Stimulated activated CD4-positive, alpha-beta T cell treated with anti-CD3 and anti-CD28 coated beads, Interleukin-4, amount 100 ng/mL, for 24 hours (primary cell): ENCODE results near the gene ZXDC.

Experiments
- DNase-seq: peaks from one replicate; pipeline ENCODE4 v3.0.0-alpha.2; 2020

ZXDC gene

DNA sequence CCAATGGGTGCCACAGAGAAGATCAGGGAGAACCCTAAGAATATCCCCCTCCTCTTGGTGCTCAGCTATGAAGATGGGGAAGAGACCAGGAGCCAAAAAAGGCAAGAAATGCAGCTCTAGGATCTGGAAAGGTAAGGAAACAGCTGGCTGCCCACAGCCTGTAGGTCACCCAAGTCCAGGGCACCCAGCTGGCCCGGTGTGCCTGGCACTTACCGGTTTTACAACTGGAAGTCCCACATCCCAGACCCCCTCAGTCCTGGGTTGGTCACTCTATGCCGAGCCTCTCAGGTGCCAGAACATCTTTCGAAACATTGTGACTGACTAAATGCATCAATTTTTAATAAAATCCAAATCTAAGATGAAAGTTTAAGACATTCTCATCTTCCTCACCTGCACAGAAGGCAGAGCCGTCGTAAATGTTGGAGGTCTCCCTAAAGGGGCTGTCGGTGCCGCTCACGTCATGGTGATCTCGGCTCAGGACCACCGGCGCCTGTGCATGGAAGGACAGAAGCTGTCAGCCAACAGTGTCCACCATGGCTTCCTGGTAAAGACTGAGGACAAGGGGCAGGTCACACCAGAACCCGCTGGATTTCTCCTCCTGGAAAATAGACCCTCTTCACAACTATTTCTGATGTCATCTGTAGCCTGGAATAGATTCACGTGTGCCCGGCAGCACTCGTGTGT, 13.3 kb upstream of the ZXDC start:
- no peak for DNase-seq

DNA sequence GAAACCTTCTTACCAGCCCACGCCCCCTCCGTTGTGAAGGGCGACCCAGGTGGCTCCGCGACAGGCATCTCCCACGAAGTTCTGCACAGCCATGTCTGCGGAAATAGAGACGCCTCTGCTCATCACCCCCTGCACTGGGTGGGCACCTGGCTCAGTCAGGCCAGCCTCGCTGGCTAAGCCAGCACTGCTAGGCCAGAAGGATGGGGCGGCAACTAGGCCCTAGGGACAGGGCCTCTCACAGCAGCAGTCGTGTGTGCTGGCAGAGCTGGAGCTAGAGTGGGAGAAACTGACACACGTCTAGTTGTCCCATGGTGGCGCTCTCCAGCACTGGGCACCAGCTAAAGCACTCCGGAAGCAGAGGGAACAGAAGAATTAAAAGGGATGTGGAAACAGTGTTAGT, 12.5 kb upstream of the ZXDC start:
- DNase-seq, result no peak

DNA sequence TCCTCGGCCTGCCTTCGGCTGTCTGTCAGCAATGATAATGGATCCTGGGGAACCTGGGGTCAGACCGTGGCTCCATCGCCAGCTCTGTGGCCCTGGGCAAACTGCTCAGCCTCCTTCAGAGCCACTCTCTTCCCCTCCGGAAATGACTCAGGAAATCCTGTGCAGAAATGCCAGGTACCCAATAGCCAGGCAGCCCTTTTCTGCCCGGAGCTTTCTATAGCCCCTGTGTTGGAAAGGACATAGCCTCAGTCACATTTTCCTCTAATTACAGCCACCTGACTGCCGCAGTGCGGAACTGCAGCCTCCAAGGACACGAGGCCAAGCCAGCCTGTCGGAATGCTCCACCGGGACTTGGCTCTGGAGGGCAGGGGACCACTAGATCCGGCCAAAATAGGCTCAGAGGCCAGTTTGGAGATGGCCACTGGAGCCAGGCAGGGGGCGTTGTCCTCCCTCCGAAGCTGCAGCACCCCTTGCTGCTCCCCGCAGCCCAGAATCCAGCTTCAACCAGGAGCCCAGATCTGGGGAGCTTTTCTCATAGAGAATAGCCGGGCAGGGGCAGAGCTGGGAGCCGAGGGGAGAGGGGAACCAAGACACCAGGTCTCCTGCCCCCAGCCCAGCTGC, 11.6 kb upstream of the ZXDC start:
- DNase-seq, result no peak

DNA sequence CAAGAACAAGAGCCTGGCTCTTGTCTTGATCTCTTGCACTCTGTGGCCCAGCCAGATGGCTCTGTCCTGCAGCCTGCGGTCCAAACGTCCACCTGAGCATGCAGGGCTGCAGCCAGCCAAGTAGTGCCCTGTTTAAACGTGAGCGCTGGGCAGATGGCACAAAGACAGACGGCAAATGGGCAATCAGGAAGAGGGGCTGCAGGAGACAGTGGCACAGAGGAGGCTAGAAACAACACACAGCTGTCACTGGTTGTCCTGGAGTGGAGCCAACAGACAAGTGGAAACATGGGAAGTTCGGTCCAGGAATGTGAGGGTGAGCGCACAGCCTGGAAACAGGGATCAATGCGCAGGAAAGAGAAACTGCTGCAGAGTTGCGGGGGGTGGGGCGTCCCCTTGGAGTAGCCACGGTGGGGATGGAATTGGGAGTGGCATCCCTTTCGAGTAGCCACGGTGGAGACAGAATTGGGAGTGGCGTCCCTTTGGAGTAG, 10.7 kb upstream of the ZXDC start:
- DNase-seq, result no peak

DNA sequence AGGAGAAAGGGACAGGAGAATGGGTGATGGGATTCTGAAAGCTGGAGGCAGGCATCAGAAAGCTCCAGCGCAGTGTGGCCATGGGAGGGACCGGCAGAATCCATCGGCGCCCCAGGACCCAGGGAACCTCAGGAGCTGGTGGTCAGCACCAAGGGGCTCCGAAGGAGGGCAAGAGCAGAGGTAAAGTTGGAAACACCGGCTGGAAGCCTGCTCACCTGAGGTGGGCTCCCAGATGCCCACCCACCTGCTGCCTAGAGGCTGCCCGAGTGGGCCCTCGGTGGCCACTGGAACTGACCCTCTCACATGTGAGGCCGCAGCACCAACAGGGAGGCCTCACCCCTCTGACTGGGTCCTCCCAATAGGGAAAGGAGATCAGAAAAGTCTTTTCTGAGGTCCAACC, 10.3 kb upstream of the ZXDC start:
- DNase-seq, result no peak

DNA sequence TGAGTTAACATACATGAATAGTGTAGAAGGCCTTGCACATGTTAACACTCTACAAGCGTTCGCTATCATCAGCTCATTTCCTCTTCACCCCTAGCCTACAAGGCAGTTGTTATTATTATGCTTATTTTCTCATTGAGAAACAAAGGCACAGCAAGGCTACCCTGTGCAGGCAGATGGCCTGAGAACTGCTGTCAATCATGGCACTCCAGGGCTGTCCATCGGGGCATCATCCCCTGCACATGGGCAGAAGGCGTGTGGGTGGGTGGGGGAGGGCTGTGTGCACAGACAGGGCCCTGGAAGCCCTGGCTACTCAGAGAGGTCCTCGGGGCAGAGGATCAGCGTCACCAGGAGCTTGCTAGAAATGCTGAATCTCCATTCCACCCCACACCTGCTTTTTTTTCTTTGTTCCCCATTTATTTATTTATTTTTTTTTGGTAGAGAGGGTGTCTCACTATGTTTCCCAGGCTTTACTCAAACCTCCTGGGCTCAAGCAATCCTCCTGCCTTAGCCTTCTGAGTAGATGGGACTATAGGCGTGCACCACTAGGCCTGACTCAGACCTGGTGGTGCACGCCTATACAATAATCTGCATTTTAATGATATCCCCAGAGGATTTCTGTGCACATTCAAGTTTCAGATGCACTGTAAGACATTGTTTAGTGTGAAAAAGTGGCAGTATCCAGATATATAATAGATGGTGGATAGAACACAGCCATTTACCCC, 9.6 kb upstream of the ZXDC start:
- DNase-seq, result no peak

DNA sequence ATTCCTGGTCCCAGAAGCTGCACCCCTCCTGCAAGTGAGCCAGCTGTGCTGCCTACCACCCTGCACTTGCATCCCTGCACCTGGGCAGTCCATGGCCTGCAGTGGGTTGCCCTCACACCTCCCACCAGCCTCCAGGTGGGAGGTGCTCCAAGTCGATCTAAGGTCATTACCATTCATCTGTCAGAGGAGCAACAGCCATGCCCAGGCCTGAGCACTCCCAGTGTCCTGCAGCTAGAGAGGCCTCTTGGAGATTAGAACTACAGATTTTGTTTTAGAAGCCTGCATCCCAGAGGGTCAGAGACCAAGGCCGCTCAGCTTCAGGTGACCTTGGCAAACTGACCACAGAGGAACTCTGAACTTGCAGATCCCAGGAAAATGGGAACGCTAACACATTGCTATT, 9.0 kb upstream of the ZXDC start:
- DNase-seq, result no peak

DNA sequence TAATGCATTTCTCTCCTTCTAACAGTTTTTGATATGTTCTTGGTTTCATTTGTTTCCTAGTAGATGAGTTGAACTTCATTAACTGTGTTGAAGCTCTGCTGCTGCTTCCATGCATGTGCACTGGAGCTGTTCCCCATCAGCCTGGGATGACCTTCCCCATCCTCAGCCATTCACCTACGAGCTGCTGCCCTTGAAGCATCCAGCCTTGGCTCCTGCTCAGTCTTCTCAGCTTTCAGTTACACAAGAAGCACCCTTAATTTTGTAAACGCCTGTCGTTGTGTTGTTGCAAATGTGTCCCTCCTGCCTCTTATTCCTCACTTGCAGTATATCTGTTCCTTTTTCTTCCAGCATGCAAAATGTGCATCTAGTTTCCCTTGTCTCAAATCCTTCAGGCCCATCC, 8.5 kb upstream of the ZXDC start:
- DNase-seq, result no peak

DNA sequence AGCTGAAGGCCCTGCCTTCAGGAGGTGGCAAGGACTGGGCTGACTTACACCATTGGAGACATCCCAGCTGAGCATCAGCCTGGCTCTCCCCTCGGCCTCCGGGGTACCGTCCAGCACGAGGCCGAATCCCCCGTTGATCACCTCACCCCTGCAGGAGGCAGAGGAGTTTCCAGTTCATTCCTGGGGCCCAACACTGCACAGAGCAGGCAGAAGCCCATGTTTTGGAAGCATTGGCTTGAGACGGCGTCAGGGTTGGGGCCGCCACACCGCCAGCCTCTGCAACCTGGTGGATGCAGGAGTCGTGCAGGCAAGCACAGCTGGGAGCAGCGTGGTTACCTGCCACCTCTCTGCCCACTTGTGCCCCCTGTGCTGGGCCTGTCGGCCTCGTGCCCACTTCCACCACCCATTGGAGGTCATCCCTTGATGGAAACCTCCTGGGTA, 7.7 kb upstream of the ZXDC start:
- no peak for DNase-seq

DNA sequence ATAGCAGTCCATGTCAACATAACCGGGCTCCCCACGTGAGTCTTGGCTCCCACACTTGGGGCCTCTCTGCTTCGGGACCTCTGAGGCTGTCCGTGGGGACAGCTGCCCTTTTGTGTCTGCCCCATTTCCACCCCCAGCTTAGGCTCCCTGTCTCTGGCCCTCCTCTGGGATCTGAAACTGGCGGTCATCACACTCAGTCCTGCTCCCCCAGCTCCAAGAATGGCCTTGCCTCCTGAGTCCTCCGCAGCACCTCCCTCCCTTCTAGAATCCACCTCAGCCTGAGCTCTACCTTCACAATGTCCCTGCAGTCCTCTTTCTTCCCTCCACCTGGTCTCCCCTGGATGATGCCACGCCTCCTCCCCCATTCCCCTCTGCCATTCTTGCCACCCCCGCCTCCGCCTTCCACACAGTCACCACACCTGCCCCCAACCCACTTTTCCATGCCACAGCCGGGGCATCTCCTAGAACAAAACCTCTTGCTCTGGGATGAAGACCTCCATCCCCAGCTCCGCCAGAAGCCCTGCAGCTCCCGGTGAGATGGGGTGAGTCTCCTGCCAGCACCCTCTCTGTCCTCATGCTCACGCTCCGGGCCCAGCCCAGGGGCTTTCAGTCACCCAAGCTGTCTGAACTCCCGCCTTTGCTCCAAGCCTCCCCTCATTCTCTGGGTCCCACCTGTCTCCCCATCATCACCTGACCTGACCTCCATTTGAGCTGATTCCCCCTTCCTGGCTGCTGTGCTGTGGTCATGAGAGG, 7.0 kb upstream of the ZXDC start:
- DNase-seq, result no peak

DNA sequence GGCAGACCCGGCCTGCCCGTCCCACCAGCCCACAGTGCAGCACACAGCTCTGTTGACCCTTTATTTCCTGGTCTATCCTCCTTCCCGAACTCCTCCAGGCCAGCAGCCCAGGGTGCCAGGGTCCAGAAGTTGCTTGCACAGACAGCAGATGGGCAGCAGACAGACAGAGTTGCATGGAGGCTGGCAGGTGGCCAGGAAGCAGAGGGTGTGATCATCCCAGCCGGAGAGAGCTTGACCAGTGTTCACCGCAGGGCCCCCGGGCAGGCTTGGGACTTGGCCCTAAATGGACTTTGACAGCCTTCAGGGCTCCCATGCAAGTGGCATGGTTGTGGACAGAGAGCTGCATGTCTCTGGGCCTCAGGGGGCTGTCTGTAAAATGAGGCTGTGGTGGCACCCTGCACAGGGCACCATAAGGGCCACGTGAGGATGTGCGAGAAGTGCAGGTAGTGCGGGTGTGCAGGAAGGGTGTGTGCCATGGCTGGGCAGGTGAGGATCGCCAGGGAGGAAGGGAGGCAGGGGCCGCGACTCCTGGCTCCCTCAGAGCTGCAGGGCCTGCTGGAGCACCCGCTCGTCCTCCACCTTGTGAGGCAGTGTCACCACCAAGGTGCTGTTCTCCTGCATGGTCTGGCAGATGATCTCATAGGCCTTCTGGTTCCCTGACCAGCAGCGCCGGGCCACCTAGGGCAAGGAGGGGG, 6.3 kb upstream of the ZXDC start:
- DNase-seq, result no peak

DNA sequence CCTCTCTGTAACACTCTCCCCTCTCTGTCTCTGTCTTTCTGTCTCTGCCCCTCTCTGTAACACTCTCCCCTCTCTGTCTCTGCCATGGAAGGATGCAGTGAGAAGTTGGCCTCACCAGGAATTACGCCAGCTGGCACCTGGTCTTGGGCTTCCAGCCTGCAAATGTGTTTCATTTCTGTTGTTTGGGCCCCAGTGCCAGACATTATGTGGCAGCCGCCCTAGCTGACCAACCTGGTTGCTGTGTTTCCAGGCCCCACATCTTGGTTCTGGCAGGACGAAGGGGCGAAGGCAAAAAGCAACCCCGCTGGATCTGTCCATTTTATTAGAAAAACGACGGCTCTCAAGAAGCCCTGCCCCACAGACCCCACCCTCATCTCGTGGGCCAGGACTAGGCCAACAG, 5.2 kb upstream of the ZXDC start:
- DNase-seq, result no peak

DNA sequence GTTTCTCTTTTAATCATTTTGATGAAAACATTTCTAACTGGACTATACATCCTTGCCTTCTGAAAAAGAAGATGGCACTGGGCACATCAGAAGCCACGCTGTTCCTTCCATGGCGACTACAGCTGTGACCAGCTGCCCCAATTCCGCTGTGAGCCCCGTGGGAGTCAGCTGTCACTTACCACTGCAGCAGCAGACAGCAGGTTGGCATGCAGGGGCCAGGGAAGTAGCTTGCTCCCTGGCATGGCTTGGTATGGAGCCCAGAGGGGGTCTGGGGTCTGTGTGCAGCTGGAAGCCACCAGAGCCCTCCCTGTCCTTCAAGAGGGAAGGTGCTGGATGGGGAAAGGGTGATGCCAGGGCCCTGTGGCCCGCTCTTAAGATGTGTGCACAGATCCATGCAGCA, 4.5 kb upstream of the ZXDC start:
- no peak for DNase-seq

DNA sequence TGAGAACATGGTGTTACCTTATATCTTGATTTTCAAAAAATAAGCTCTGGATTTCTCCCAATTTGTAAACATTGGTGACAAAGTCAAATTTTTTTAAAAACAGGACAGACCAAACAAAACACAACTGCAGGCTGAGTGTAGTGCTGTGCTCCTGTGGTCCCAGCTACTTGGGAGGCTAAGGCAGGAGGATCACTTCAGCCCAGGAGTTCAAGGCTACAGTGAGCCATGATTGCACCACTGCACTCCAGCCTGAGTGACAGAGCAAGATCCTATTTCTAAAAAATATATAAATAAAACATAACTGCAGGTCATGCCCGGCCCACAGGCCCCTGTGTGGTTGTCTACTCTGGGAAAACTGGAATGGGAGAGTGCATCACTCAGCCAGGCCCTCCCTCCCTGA, 4.0 kb upstream of the ZXDC start:
- no peak for DNase-seq

DNA sequence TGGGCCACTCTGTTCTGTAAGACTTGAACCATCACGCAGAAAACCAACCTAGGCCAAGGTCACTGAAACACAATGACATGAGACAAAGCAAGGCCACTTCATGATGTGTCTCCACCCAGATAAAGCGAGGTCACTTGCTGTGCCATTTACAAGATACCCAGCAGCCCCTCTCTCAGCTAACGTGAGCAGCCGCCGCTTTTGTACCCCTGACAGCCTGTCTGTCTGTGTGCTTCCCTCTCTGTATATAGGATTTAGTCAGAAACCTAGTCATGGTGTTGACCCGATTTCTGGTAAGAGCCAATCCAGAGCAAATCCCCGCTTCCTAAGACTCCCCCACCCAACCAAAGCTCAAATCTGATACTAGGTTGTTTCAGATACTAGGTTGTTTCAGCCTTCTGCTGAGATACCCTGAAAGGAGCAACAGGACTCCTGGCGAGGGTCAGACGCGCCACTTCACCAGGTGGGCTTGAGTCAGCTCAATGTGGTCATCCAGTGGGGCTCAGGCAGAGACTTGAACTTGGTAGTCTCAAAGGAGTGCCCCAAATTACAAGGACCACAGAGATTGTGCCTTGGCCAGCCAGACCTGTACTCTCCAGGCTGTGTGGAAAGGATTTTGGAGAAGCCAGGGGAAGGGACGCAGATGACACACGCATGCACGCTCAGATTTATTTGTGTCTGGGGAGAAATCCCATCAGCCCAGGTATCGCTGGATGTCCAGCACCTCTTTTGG, 3.1 kb upstream of the ZXDC start:
- DNase-seq, result no peak

DNA sequence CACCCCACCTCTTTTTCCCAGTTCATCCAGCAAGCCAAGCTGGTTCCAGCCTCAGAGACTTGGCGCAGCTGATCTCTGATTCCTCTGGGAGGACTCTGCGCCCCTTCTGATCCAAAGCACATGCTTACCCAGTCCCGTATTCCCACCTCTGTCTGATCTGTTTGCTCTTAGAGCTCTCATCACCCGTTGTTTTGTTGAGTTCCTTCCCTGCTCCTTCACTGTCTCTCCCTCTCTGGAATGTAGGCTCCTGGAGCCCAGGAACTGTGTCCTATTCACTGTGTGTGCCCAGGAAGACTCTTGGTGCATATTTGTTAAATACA, 1.3 kb upstream of the ZXDC start:
- DNase-seq, result no peak

DNA sequence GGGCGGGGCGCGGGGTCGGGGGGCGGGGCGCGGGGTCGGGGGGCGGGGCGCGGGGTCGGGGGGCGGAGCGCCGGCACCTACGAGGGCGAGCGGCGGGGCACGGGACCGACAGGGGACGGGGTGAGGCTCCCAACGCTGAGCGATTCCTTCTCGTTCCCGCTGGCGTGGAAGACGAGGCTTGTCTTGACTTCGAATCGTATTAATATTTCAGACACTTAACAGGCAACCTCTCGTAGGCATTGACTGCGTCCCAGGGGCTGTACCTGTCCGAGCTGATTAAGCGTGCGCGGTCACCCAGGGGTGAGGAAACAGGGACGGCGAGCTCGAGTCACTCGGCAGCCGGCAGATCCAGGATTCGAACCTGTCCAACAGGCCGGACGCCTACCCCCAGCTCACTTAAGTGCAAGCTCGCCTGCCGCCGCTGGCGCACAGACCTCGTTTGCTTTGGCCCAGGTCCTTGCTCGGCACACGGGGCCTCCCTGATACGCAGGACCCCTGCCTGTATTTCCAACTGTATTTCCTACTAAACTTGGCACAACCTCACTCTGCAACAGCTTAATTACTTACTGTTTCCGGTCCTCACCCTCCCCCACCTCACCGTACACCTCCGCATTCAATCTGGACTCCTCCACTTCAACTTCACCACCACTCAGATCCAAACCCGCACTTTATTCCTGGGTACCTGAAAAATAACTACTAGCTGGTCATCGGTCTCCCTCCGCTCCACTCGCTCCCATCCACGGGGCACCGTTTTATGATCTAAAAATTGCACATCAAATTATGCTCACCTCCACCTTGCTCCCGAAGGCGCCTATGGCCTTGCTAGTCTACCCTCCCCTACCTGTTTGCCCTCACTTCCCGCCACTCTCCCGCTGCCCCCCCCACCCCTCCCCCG, 722 bp upstream of the ZXDC start:
- DNase-seq, result no peak

DNA sequence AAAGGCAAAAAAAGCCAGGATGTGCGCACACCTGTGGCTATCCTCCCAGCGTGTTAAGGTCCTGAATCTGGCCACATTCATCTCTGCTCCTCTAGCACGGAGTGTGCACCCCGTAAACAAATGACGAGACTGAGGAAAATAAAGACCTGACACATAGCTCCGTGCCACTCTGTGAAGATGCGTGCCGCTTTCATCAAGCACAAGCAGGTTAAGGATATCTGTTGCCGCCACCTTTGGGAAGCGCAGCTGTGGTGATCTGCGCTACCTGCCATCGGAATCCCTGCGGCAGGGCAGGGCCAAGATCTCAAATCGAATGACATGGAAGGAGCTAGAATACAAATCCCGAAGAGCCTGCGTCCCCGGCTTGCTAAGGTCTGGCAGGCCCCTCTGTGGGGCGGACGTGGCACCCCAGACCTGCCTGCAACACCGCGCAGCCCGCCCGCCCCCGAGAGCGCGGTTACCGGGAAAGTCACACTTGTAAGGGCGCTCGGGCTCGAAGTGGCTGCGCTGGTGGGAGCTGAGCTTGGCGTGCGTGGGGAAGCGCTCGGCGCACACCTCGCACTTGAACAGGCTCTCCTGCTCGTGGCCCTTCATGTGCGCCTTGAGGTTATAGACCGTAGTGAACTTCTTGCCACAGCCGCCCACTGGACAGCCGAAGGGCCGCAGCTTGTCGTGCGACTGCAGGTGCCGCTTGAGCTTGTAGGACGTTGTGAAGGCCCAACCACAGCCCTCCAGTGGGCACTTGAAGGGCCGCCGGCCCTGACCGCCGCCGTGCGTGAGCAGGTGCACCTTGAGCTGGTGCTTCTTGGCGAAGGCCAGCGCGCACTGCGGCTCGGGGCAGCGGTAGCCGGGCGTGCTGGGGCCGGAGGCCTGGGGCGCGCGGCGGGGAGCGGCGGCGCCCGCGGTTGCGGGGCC, 936 bp downstream of the ZXDC start:
- peak; percentile 37 for DNase-seq

DNA sequence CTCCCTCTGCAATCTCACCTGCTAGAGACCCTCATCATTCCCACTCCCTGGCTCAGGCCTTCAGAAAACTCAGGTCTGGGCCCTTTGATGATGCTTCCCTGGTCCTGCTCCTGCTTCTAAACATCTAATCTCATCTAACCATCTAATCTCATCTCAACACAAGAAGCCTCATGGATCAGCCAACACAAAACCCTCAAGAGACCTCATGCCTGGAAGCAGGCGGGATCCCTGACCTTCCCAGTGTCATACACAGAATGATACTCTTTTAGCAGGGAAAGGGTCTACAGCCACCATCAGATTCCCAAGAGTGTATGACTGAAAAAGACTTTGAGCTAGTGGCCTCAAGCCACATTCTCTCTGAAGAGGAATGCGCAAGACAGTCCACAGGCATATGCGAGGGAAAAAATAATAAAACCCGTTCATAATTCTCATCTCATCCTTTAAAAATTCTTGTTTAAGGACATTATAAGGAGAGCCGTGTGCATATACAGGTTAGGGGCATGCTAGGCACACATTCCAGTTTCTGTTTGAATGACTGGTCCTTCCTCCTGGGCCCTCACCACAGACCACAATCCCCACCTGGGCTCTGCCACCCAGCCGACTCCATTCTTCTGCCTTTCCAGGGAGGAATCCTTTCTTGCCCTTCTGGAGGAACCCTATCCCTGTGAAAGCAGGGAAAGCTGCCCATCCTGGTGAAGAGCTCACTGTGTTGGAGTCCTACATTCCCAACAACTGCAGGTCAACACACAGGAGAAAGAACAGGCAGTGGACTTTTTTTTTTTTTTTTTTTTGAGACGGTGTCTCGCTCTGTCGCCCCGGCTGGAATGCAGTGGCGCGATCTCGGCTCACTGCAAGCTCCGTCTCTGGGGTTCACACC, 2.2 kb downstream of the ZXDC start:
- no peak for DNase-seq
